GM19035 (cell line): ENCODE data around the gene LCTL.

Experiments
- ATAC-seq: cut with Tn5 transposase; IDR thresholded peaks from one replicate; pipeline ENCODE4 v1.9.1; 2021; ENCODE audit not compliant: unreplicated experiment

LCTL gene, protein sequence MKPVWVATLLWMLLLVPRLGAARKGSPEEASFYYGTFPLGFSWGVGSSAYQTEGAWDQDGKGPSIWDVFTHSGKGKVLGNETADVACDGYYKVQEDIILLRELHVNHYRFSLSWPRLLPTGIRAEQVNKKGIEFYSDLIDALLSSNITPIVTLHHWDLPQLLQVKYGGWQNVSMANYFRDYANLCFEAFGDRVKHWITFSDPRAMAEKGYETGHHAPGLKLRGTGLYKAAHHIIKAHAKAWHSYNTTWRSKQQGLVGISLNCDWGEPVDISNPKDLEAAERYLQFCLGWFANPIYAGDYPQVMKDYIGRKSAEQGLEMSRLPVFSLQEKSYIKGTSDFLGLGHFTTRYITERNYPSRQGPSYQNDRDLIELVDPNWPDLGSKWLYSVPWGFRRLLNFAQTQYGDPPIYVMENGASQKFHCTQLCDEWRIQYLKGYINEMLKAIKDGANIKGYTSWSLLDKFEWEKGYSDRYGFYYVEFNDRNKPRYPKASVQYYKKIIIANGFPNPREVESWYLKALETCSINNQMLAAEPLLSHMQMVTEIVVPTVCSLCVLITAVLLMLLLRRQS

DNA sequence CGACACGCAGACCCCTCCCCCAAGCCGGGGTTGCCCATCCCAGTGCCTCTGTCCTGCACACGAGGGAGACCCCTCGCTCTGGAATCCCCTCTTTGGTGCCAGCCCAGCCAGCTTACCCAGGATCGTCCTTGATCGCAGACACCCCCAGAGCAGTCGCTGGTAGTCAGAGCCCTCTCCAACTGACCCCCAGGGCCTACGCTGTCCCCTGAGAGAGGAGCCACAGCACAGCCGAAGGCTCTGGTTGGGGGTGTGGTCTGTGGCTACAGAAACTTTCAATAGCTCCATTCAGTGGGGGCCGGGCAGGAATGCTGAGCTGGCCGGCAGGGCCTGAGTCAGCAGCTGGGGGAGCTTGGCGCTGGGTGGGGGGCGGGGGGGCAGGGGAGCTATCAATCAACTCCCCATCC is at the start of gene LCTL:
LCTL (minus strand) TSS at position 258 of the 404 bp plus-strand sequence. CDS start 633 bp downstream, outside the sequence.
- no peak for ATAC-seq

DNA sequence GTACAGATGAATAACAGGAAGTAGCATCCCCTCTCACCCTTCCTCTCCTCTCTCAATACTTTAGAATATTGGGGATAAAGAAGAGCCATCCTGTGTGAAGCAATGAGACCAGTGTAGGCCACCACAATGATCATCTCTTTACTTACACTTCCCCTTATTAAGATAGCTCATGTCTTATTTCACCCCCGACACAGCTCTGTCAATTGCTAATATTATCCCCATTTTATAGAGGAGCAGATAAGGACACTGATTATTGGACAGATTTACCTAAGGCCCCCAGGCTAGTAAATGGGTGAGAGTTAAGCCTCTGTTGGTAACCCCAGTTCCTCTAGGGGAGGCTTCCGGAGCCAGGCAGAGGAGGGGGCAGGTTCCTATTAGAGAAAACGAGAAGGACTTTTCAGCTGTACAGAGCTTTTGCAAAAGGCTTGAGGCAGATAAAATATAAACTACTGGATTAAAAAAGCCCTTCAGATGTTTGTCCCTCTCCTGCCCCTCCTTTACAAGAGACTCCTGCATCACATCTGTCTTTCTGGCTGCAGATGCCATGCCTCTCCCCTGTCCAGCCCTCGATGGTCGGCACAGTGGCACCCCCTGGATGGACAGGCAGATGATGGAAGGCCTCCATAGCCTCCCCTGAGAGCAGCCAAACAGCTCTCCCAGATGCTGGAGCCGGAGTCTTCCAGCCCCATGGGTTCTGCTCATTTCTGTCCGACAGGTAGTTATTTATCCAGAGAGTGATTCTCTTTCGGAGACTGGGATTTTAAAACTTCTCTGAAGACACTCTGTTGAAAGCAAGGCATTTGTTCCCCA is 49.4 kb upstream of the LCTL start:
- no peak for ATAC-seq

DNA sequence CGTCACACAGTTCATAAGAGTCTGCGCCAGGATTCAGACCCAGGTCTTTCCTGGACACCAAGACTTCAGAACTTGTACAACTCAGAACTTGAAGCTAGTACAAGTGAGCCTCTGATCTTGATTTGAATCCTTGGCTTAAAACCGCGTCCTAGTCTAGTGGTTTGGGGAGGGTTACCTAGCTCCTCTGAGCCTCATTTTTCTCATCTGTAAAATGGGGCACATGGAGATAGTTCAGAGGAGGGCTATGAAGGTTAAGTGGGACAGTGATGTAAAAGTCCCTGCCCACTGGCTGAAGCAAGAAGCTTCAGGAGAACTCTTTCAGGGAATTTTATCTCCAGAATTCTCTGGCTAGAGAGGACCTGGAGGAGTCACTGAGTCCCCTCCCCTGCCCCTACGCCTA is 48.7 kb upstream of the LCTL start:
- ATAC-seq, result no peak

DNA sequence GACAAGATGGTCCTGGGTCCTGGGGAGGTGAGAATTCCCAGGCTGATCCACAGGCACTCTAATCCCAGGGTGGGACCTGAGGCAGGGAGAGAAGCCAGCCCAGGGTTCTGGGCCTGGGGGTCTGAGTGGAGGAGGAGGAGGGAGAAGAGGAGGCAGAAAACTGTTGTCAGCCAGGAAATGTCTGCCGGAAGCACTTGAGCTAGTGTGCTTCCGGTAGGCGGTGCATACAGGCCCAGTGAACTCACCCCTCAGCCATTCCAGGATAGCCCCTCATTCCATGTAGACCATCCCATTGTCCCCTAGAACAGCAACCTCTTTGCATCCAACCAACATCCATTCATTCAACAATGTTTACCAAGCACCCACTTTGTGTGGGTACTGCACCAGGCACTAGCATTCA is 47.9 kb upstream of the LCTL start:
- ATAC-seq, result no peak

DNA sequence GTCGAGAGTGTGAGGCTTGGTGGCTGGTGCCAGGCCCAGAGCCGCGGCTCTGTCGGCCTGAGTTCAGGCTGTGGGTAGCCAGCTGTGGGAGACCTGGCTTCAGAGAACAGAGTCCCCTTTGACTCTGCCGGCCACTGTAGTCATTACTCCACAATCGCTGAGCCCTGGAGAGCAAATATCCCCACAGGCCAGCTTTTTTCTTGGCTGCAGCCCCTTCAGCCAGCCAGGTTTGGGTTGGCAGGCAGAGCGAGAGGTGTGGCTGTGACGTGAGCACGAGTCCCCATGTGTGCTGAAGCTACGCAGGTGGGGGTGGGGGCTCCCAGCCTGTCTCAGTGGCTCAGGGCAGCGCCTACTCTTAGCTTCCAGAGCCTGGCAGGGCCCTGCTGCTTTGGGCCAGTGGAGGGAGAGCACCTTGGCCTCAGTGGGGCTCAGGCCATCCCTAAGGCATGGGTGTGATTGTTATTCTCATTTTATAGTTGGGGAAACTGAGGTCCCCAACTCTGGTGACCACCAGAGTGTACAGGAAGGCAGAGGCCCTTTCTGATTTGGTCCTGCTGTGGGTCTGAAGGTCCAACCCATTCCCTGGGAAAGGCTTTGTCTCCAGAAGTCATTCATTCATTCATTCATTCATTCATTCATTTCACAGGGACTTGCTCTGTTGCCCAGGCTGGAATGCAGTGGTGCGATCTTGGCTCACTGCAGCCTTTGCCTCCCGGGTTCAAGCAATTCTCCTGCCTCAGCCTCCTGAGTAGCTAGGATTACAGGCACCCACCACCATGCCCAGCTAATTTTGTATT is 45.7 kb upstream of the LCTL start:
- no peak for ATAC-seq

DNA sequence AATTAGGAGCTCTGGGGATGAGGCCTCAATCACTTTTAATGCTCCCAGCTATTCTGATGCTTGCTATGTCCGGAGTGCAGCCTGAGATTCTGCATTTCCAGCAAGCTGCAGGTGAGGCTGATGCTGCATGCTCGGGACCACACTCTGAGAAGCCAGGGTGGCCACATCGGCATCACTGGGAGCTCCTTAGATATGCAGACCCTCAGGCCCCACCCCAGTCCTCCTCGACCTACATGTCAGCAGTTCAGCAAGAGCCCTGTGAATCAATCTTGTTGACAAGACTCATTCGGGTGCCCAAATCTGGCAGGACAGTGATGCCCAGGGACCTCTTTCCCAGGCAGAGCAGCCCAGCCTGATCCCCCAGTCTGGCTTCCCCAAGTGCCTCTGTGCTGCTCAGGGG is 44.1 kb upstream of the LCTL start:
- ATAC-seq, result no peak

DNA sequence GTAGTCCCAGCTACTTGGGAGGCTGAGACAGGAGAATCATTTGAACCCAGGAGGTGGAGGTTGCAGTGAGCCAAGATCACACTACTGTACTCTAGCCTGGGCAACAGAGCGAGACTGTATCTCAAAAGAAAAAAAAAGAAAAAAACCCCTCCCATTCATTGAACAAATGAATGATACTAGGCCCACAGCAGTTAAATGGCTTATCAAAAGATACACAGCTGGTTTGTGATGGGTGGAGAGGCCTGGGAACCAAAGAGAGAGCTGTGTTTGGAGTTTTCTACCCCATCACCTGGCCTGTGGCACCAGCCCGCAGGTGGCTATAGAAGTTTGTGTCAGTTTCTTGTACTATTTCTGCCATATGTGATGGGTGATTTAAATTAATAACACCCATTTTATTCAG is 43.1 kb upstream of the LCTL start:
- ATAC-seq, result no peak

DNA sequence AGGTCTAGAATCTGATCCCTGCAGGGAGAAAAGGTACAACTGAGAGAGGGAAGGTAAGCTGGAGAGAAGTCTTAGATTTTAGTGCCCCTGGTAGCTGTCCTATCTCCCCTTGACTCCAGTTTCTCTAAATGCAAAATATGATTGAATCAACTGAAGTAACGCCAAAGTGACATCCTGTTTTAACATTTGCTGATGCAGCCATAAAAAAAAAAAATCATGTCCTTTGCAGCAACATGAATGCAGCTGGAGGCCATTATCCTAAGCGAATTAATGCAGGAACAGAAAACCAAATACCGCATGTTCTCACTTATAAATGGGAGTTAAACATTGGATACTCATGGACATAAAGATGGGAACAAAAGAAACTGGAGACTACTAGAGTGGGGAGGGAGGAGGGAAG is 42.4 kb upstream of the LCTL start:
- ATAC-seq, result no peak

DNA sequence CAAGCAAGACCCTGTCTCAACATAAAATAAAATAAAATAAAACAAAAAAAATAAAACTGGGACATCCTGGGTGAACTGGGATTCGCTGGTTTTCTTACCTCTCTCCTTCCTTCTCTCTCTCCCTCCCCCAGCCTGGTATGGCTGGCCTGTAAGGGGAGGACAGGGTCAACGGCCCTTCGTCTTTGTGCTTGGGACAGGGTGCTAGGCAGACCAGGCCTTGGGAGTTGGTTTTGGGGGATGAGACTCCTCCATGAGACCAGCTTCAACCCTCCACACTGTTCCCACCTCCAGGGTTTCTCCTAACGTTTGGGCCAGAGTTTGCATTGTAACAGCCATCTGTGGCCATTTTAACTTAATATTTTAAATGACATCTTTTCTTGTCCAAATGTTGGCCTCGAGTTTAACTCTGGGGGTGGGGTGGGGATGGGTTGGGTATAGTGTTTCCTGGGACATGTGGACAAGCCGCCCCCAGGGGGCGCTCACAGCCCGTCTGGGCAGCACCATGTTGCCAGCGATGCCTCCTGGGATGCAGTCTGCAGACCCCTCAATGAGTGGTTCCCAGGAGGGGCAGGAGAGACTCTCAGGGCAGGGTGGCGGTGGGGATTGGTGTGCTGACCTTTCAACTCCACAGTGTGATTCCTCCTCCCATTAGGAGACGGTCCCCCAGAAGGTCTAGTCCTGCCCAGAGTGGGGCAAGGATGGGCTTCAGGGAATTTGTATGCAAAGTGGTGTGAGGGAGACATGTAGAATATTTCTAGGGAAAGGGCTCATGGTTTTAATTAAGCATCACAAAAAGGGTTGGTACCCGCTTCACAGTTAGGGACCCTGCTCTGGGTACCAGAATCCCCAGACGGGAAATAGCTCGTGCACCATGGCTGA is 37.7 kb upstream of the LCTL start:
- no peak for ATAC-seq

DNA sequence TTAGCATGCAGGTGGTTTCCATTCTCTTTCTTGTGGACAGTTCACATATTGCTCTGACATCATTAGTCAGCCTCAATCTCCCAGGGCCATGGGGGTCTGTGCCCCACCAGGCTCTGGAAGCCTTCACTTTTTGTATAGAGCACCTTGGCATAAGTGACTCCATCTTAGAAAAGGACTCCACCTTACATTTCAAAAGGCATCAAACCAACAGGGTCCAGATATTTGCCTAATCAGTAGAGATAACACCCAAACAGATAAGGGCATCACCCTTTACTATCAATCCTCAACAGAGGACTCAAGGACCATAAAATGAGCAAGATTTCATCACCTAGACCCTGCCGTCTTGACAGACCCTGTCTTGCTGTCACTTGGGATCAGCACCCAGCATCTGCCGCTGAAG is 35.7 kb upstream of the LCTL start:
- ATAC-seq, result no peak

DNA sequence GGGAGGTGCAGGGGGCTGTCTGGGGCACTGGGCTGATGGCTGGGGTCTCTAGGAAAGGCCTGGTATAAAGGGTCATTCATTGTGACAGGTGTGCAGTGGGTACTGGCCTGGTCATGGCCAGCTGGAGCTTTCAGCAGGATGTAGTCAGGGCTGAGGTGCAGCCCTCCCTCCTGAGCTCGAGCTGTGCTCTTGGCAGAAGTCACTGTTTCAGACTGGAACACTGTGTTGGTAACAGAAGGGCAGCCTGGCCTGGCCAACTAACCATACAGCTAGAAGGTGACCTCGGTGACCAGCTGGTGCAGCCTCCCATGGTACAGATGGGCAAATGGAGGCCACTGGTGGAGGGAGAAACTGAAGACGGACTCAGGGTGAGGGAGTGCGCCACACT is 34.4 kb upstream of the LCTL start:
- no peak for ATAC-seq

DNA sequence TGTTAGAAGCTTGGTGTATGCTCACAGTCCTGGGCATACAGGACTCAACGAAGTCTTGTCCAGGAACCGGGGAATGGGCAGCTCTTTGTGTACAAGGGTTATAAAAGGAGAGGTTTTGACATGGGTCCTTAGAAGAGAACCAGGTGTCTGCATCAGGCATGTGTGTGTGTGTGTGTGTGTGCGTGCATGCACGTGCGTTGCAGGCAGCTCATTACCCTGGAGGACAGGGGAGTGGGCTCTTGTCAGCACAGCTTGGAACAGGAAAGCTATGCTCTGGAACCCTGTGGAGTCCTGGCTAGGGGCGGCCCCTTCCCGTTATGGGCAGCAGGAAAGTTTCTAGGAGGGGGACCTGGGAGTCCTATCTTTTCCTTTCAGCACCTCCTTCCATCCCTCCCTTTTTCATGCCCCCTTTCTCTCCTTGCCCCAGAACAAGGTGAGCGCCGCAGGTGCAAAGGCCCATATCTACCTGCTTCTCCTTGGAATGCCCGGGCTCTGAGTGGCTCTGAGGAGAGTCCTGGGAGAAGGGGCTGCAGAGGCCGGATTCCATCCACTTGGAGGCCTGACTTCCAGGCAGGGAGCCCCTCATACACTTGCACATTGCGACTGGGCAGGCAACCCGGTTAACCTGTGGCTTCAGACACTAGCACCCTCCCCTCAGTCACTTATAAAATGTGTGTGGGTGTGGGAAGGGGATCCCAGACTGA is 33.9 kb upstream of the LCTL start:
- no peak for ATAC-seq

DNA sequence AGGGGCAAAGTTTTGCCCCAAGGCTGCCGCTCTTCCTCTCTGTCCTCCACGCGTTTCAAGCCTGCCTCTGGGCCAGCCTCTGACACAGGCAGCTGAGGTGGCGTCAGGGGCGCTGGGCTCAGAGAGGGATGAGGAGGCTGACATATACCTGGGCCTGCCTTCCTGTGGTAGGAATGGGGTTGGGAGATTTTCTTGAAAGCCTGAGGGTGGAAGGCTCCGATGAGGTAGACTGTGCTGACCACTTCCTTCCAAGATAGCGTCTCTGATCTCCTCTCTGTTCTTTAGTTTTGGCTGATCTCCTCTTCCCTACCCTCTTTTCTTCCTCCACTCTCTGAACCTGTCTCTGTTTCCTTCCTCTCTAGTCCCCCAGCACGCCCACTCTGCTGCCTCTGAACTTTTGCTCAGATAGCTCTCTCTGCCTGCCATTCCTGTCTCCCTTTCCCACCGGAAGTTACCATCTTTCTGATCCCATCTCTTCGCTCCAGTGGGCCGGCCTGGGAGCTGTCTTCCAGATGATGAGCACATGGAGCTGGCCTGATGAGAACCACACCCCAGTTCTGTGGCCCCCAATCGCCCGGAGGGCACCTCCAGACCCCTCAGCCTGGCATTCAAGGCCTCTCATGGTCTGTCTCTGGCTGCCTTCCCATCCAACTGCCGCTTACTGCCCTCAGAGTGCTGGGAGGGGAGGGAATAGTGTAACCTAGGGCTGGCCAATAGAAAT is 32.5 kb upstream of the LCTL start:
- ATAC-seq, result no peak

DNA sequence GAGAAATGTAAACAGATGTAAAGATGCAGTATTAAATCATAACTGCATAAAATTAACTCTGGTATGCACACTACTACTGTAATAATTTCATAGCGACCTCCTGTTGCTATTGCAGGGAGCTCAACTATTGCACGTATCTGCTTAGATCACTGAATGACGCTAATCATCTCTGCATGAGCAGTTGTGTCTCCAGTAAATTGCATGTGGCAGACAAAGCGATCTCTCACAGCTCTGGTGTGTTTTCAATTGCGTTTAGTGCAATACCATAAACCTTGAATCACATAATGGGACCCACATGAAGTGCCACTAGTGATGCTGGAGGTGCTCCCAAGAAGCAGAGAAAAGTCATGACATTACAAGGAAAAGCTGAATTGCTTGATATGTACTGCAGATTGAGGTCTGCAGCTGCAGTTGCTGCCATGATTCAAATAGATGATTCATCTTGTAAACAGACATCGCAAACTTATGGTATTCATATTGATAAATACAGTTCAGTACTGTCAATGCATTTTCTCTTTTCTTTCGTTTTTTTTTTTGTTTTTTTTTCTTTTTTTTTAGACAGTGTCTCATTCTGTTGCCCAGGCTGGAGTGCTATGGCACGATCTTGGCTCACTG is 30.2 kb upstream of the LCTL start:
- no peak for ATAC-seq

DNA sequence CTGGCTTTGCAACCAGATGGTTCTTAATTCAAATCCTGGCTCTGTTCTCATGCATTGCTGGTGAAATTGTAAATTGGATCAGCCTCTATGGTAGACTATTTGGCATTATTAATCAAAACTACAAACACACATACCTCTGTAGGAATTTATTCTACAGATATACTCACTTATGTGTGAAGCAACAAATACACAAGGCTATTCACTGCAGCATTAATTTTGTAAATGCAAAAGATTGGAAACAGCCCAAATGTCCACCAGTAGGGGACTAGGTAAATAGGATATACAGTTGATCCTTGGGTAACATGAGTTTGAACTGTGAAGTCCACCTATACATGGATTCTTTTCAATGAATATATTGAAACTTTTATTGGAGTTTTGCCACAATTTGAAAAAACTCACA is 29.5 kb upstream of the LCTL start:
- ATAC-seq, result no peak

DNA sequence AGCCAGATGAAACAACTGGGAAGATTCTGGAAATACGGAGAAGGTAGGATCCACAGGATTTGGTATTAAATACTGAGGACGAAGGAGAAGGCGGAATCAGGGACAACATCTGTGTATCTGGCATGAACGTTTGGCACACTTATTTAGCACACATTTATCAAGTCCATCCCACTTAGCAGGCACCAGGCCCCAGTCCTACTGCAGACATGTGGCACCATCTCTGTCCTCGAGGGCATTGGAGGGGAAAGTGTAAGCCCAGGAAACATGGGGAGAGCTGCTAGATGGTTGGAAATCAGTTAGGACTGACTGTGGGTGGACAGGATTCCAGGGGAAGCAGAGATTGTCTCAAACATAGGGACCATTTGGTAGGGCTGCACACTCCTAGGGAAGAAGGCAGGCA is 29.0 kb upstream of the LCTL start:
- ATAC-seq, result no peak

DNA sequence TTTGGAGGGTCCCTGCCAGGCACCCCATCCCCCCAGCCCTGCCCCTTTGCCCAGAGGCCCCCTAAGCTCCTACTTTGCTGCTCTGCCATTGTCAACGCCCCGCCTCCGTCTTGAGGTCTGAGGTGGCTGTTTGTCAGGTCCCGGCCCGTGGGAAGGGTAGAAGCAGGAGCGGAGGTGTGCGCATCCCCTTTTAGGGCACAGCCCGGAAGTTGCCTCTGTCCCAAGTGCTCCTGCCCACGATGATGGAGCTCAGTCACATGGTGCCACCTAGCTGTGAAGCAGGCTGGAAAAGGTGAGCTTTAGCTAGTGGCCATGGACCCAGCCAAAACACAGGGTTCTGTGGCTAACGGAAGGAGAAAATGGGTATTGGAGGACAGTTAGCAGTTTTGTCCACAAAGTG is 28.5 kb upstream of the LCTL start:
- ATAC-seq, result no peak

DNA sequence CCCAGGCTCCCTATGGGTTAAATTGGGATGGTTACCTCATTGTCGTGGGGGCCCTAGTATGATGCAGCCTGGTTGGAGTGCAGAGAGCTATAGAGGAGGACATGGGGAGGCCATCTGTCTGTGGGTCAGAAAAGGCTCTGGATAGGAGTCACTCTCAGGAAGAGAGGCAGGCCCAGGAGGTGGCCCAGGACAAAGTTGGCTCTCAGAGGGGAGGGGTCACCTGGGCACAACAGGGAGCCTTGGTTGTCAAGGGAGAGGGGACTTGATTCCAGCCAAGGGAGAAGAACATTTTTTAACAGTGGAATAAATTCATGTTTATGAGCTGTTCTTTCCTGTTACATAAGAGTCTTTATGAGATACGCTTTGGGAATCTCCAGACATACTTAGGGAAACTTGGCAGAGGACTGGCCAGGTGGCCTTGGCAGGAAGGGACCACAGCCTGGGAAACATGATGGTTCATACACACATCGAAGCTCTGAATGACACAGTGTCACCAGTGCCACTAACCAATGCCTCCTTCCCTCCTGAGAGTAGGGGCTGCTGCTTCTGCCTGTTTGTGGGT is 27.5 kb upstream of the LCTL start:
- no peak for ATAC-seq
